Erythroblast (primary cell): ENCODE results near the gene THAP5.

Experiments
- GATA1 ChIP-seq: IDR thresholded peaks from 2 replicates; pipeline ENCODE4 v1.6.1; 2011; ENCODE audit warnings: low read depth, mild to moderate bottlenecking, control low read depth, low read length, moderate library complexity
- POLR2A ChIP-seq: IDR thresholded peaks from 2 replicates; pipeline ENCODE4 v1.6.1; 2011; ENCODE audit warnings: mild to moderate bottlenecking, low read length

GRCh38 chr7:108586274-108586710 lies 16.8 kb upstream of the THAP5 start:
- no peak for TF ChIP-seq POLR2A
- no peak for TF ChIP-seq GATA1
